Body of pancreas (tissue), 4 donors: ENCODE data around the gene RIMBP2. TPM values are rescaled to one million over a fixed set of nuclear protein-coding genes. Genes with fewer than 3 reads are reported as not detected.

Experiments
- ATAC-seq: fragments of 150-250 bp; one replicate; pipeline ENCODE4 v1.9.1; 2016
- DNase-seq, 4 donors: peaks; one replicate each; pipeline ENCODE4 v3.0.0-alpha.2; 2019
- H3K27ac ChIP-seq, 4 donors: fragments of 200-600 bp; sonication (generic); 1 replicate in 3 of 4; 2 replicates in 1 of 4; pipeline versions ENCODE4 v1.5.1 to v1.6.1; 2016 to 2019; ENCODE audit warnings: mild to moderate bottlenecking in 1 of 4, mixed read lengths in 1 of 4, moderate library complexity in 1 of 4
- H3K27me3 ChIP-seq, 2 donors: fragments of 200-600 bp; sonication (generic); one replicate each; pipeline ENCODE4 v1.6.0; 2016; ENCODE audit warnings: mild to moderate bottlenecking in 1 of 2
- H3K36me3 ChIP-seq, 2 donors: fragments of 200-600 bp; sonication (generic); replicated peaks in 1 of 2; 2 replicates each; pipeline ENCODE4 v1.5.1; 2016; ENCODE audit warnings: low read depth in 2 of 2; ENCODE audit not compliant: insufficient read depth in 1 of 2
- H3K4me1 ChIP-seq: fragments of 200-600 bp; sonication (generic); one replicate; pipeline ENCODE4 v1.6.0; 2016
- H3K4me3 ChIP-seq, 2 donors: fragments of 200-600 bp; sonication (generic); 1 replicate in 1 of 2; 2 replicates in 1 of 2; pipeline ENCODE4 v1.5.1; 2016 to 2019
- H3K9me3 ChIP-seq, 3 donors: fragments of 200-600 bp; sonication (generic); 1 replicate in 2 of 3; 2 replicates in 1 of 3; pipeline ENCODE4 v1.5.1; 2016
- POLR2A ChIP-seq, 3 donors: fragments of 450-650 bp; IDR thresholded peaks; one replicate each; pipeline ENCODE4 v1.6.1; 2016; ENCODE audit warnings: antibody characterized with exemption in 3 of 3, mild to moderate bottlenecking in 2 of 3
- WGBS, 2 donors: methylation state at CpG; one replicate each; pipeline ENCODE4 v1.1.5; 2017; 5-methylcytosine and 5-hydroxymethylcytosine counted together
- intact Hi-C: fragments of 100-400 bp; cut with DNase I; formaldehyde crosslinking; loops from one replicate; pipeline ENCODE4 v1.15.1; 2023
- total RNA-seq, 2 donors: library from RNA; depleted of rRNA; stranded (reverse); fragments of >200 nt; gene quantifications; one replicate each; pipeline ENCODE4 v1.1.0, GENCODE V29; 2016
- TF ChIP-seq, protein P1 (sequence below), 7 experiments: fragments of 450-650 bp in 4 of 7; fragments of 200-600 bp in 3 of 7; sonication (generic) in 3 of 7; IDR thresholded peaks; one replicate each; pipeline ENCODE4 v1.5.1; 2016 to 2019; ENCODE audit warnings: antibody characterized with exemption in 7 of 7

Gene RIMBP2
- total RNA-seq, 2 donors from 2014 or later = 7.3 to 27.4 TPM

DNA sequence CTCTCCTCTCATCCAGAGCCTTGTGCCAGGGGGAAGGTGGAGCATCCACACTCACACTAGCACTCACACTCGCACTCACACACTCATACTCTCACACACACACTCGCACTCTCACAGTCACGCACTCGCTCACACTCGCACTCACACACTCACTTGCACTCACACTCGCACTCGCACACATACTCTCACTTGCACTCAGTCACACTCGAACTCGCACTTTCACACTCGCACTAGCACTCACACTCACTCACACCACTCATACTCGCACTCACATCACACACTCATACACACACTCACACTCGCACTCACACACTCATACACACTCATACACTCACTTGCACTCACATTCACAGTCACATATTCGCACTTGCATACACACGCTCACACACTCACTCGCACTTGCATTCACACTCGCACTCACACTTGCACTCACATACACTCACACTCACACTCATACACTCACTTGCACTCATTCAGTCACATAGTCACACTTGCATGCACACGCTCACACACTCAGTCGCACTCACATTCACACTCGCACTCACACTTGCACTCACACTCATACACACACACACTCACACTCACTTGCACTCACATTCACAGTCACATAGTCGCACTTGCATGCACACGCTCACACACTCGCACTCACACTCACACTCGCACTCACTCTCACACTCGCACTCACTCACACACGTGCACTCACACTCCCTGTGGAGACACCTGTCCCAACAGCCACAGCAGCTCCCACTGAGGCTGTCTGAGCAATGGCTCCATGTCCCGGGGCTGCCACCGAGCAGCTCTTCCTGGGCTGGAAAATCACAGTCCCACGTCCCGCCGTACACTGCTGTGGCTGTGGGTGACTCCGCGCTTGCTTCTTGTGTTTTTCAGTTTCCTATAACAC lies 12.3 kb upstream of the RIMBP2 start:
- no peak for TF ChIP-seq POLR2A (IDR thresholded peaks at IDR 0.05)
- TF ChIP-seq, protein P1, sequence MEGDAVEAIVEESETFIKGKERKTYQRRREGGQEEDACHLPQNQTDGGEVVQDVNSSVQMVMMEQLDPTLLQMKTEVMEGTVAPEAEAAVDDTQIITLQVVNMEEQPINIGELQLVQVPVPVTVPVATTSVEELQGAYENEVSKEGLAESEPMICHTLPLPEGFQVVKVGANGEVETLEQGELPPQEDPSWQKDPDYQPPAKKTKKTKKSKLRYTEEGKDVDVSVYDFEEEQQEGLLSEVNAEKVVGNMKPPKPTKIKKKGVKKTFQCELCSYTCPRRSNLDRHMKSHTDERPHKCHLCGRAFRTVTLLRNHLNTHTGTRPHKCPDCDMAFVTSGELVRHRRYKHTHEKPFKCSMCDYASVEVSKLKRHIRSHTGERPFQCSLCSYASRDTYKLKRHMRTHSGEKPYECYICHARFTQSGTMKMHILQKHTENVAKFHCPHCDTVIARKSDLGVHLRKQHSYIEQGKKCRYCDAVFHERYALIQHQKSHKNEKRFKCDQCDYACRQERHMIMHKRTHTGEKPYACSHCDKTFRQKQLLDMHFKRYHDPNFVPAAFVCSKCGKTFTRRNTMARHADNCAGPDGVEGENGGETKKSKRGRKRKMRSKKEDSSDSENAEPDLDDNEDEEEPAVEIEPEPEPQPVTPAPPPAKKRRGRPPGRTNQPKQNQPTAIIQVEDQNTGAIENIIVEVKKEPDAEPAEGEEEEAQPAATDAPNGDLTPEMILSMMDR (IDR thresholded peaks at IDR 0.05) = no peak
- ATAC-seq (no peak), DNase-seq (no peak)
- H3K4me3 ChIP-seq = no peak overlapping the region
- 81 to 87% methylated on average over 32 of the region's 32 CpGs for WGBS, 2 donors
- no peaks in the 10 kb centered on the region for H3K36me3 ChIP-seq
- no peak overlapping the region for H3K27ac ChIP-seq
- intact Hi-C loops = no loop called here
- no peaks in the 10 kb centered on the region for H3K4me1 ChIP-seq
- H3K9me3 ChIP-seq = no peaks in the 10 kb centered on the region
- H3K27me3 ChIP-seq = no peaks in the 10 kb centered on the region

- WGBS, 2 donors = 29 to 34% methylated on average over 8 of the region's 8 CpGs
- H3K27ac ChIP-seq = no peak overlapping the region
- H3K36me3 ChIP-seq = no peaks in the 10 kb centered on the region
- peaks cover 0 to 14% (median 0%) of the 10 kb centered on the region in 3 donors for H3K9me3 ChIP-seq
- DNase-seq = no peak
- intact Hi-C loops = no loop called here
- ATAC-seq = no peak
- H3K4me3 ChIP-seq = no peak overlapping the region
- TF ChIP-seq, protein P1 (IDR thresholded peaks at IDR 0.05) = no peak
- TF ChIP-seq POLR2A (IDR thresholded peaks at IDR 0.05) = no peak
- H3K27me3 ChIP-seq = peaks cover 0 to 9% of the 10 kb centered on the region in 2 donors
- peaks cover 17% of the 10 kb centered on the region for H3K4me1 ChIP-seq
Measured at GRCh38 chr12:130719263-130719859, 3.3 kb upstream of the RIMBP2 start.

DNA sequence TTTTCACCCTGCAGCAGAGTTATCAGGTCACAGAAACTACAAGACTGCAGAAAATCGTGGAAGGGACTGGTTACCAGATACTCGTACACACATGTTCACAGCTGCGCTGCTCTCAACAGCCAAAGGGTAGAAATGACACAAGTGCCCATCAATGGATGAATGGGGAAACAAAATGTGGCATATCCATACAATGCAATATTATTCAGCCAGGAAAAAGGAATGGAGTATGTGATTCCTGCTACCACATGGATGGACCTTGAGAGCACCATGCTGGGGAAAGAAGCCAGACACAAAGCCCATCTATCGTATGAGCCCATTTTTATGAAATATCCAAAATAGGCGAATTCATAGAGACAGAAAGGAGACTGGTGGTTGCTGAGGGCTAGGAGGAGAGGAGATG lies 1.7 kb upstream of the RIMBP2 start:
- peaks cover 0 to 9% of the 10 kb centered on the region in 2 donors for H3K27me3 ChIP-seq
- H3K36me3 ChIP-seq = no peaks in the 10 kb centered on the region
- 81 to 82% methylated on average over 5 of the region's 5 CpGs for WGBS, 2 donors
- H3K27ac ChIP-seq = no peak overlapping the region
- intact Hi-C loops = no loop called here
- H3K4me1 ChIP-seq = peaks cover 20% of the 10 kb centered on the region
- no peak for ATAC-seq
- DNase-seq = no peak
- peaks cover 0 to 13% (median 0%) of the 10 kb centered on the region in 3 donors for H3K9me3 ChIP-seq
- TF ChIP-seq, protein P1 (IDR thresholded peaks at IDR 0.05) = no peak
- no peak for TF ChIP-seq POLR2A (IDR thresholded peaks at IDR 0.05)
- H3K4me3 ChIP-seq = no peak overlapping the region

- 10 to 15% methylated on average over 7 to 11 of the region's 11 CpGs for WGBS, 2 donors
- Histone ChIP-seq H3K27ac (no peak overlapping the region), H3K27me3 (peaks cover 0 to 9% of the 10 kb centered on the region in 2 donors), H3K9me3 (peaks cover 0 to 5% (median 0%) of the 10 kb centered on the region in 3 donors), H3K36me3 (no peaks in the 10 kb centered on the region), H3K4me1 (peaks cover 20% of the 10 kb centered on the region), H3K4me3 (no peak overlapping the region)
- no peak for TF ChIP-seq POLR2A (IDR thresholded peaks at IDR 0.05)
- TF ChIP-seq, protein P1 (IDR thresholded peaks at IDR 0.05) = no peak
- intact Hi-C loops = no loop called here
- no peak for ATAC-seq
- no peak for DNase-seq
Measured at GRCh38 chr12:130716969-130717366, 869 bp upstream of the RIMBP2 start.
